NCI-H187 treated with DMSO at 0.1 percent for 48 hours (cell line): Measurements from ENCODE around the gene FOLR2.

ENCODE experiments used
- DNase-seq: peaks from one replicate; lab custom pipeline; 2025; lab: John Stamatoyannopoulos, UW

FOLR2 gene

DNA sequence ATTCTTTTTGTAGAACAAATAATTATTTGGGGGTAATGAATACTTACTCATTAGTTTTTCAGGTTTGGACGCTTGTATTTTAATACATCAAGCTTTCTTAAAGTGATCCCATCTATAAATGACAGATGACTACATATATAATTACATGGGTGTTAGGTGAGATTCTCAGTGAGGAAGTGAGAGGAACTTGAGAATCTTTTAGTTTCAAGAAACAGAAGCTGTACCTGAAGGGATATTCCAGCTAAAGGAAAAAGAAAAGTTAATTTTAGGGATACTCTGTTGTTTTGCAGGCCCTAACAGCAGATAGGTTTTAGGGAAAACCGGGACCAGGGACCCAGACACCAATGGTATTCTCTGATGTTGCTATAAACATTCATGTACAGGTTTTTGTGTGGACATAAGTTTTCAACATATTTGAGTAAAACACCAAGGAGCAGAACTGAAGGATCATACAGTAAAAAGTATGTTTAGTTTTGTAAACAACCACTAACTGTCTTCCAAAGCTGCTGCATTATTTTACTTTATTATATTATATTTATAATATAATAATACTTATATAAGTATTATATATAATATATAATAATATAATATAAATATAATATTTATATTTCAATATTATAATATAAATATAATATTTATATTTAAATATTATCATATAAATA, 51.5 kb downstream of the FOLR2 start:
- no peak for DNase-seq
